Stomach smooth muscle (tissue), 2 donors: ENCODE data around the gene SNRNP27.

Source experiments
- H3K27ac ChIP-seq: one replicate; pipeline ENCODE4 v1.7.0; 2013; ENCODE audit warnings: mild to moderate bottlenecking, low read length, inconsistent platforms
- H3K27me3 ChIP-seq, 2 donors: one replicate each; pipeline ENCODE4 v1.7.0; 2013; ENCODE audit warnings: low read length in 2 of 2; ENCODE audit not compliant: insufficient read depth in 2 of 2, control insufficient read depth in 1 of 2
- H3K36me3 ChIP-seq, 2 donors: one replicate each; pipeline ENCODE4 v1.7.0; 2013; ENCODE audit warnings: low read length in 2 of 2; ENCODE audit not compliant: control insufficient read depth in 2 of 2, insufficient read depth in 2 of 2
- H3K4me1 ChIP-seq: one replicate; pipeline ENCODE4 v1.7.0; 2013; ENCODE audit warnings: low read length; ENCODE audit not compliant: control insufficient read depth, insufficient read depth
- H3K4me3 ChIP-seq, 2 donors: one replicate each; pipeline ENCODE4 v1.7.0; 2013; ENCODE audit warnings: low read length in 2 of 2
- H3K9ac ChIP-seq, 2 donors: one replicate each; pipeline ENCODE4 v1.7.0; 2013; ENCODE audit warnings: low read length in 2 of 2, mild to moderate bottlenecking in 1 of 2
- H3K9me3 ChIP-seq, 2 donors: one replicate each; pipeline ENCODE4 v1.7.0; 2013; ENCODE audit warnings: low read length in 2 of 2; ENCODE audit not compliant: control insufficient read depth in 2 of 2
- donor health status: healthy.
- donor health status: Pancreatic carcinoma.

SNRNP27 gene

GRCh38 chr2:69936906-69937305 lies 43.1 kb downstream of the SNRNP27 start:
- peaks cover 46 to 50% of the 10 kb centered on the region in 2 donors for H3K36me3 ChIP-seq
- H3K27me3 ChIP-seq: no peaks in the 10 kb centered on the region
- H3K27ac ChIP-seq: no peak overlapping the region
- no peaks in the 10 kb centered on the region for H3K9me3 ChIP-seq
- H3K4me1 ChIP-seq: no peaks in the 10 kb centered on the region
- H3K4me3 ChIP-seq: no peak overlapping the region
- no peak overlapping the region for H3K9ac ChIP-seq

GRCh38 chr2:69937968-69938367 lies 44.2 kb downstream of the SNRNP27 start:
- H3K4me3 ChIP-seq: no peak overlapping the region
- H3K36me3 ChIP-seq: peaks cover 52 to 54% of the 10 kb centered on the region in 2 donors
- no peak overlapping the region for H3K9ac ChIP-seq
- no peaks in the 10 kb centered on the region for H3K9me3 ChIP-seq
- no peaks in the 10 kb centered on the region for H3K27me3 ChIP-seq
- H3K27ac ChIP-seq: no peak overlapping the region
- H3K4me1 ChIP-seq: no peaks in the 10 kb centered on the region

GRCh38 chr2:69939722-69940121 lies 46.0 kb downstream of the SNRNP27 start:
- Histone ChIP-seq H3K9ac (no peak overlapping the region), H3K27me3 (no peaks in the 10 kb centered on the region), H3K27ac (no peak overlapping the region), H3K36me3 (peaks cover 57 to 60% of the 10 kb centered on the region in 2 donors), H3K4me3 (no peak overlapping the region), H3K9me3 (no peaks in the 10 kb centered on the region), H3K4me1 (no peaks in the 10 kb centered on the region)

- H3K36me3 ChIP-seq: peaks cover 51 to 53% of the 10 kb centered on the region in 2 donors
- no peak overlapping the region for H3K4me3 ChIP-seq
- no peak overlapping the region for H3K9ac ChIP-seq
- no peaks in the 10 kb centered on the region for H3K9me3 ChIP-seq
- no peaks in the 10 kb centered on the region for H3K27me3 ChIP-seq
- H3K4me1 ChIP-seq: no peaks in the 10 kb centered on the region
- no peak overlapping the region for H3K27ac ChIP-seq
Observed at GRCh38 chr2:69940691-69941090, 46.9 kb downstream of the SNRNP27 start.

GRCh38 chr2:69943000-69943842 lies 49.5 kb downstream of the SNRNP27 start:
- Histone ChIP-seq H3K9ac (no peak overlapping the region), H3K27me3 (no peaks in the 10 kb centered on the region), H3K36me3 (peaks cover 30 to 32% of the 10 kb centered on the region in 2 donors), H3K4me3 (no peak overlapping the region), H3K27ac (no peak overlapping the region), H3K4me1 (no peaks in the 10 kb centered on the region), H3K9me3 (no peaks in the 10 kb centered on the region)

- H3K4me1 ChIP-seq: peaks cover 2% of the 10 kb centered on the region
- H3K4me3 ChIP-seq: no peak overlapping the region
- no peak overlapping the region for H3K9ac ChIP-seq
- no peak overlapping the region for H3K27ac ChIP-seq
- peaks cover 0 to 2% of the 10 kb centered on the region in 2 donors for H3K27me3 ChIP-seq
- peaks cover 22 to 24% of the 10 kb centered on the region in 2 donors for H3K36me3 ChIP-seq
- H3K9me3 ChIP-seq: no peaks in the 10 kb centered on the region
Observed at GRCh38 chr2:69943843-69944525, 50.2 kb downstream of the SNRNP27 start.

GRCh38 chr2:69944756-69945155 lies 51.0 kb downstream of the SNRNP27 start:
- Histone ChIP-seq H3K36me3 (peaks cover 20% of the 10 kb centered on the region in 2 donors), H3K27ac (no peak overlapping the region), H3K4me1 (peaks cover 2% of the 10 kb centered on the region), H3K9me3 (no peaks in the 10 kb centered on the region), H3K27me3 (peaks cover 0 to 3% of the 10 kb centered on the region in 2 donors), H3K9ac (no peak overlapping the region), H3K4me3 (no peak overlapping the region)

- H3K4me1 ChIP-seq: peaks cover 2% of the 10 kb centered on the region
- H3K9ac ChIP-seq: no peak overlapping the region
- H3K36me3 ChIP-seq: peaks cover 16 to 18% of the 10 kb centered on the region in 2 donors
- no peak overlapping the region for H3K4me3 ChIP-seq
- no peaks in the 10 kb centered on the region for H3K9me3 ChIP-seq
- H3K27me3 ChIP-seq: peaks cover 0 to 3% of the 10 kb centered on the region in 2 donors
- H3K27ac ChIP-seq: no peak overlapping the region
Observed at GRCh38 chr2:69945441-69945840, 51.7 kb downstream of the SNRNP27 start.

GRCh38 chr2:69945941-69946340 lies 52.2 kb downstream of the SNRNP27 start:
- H3K4me3 ChIP-seq: no peak overlapping the region
- H3K27me3 ChIP-seq: peaks cover 0 to 3% of the 10 kb centered on the region in 2 donors
- no peak overlapping the region for H3K9ac ChIP-seq
- H3K4me1 ChIP-seq: peaks cover 2% of the 10 kb centered on the region
- H3K27ac ChIP-seq: no peak overlapping the region
- no peaks in the 10 kb centered on the region for H3K9me3 ChIP-seq
- H3K36me3 ChIP-seq: peaks cover 12 to 18% of the 10 kb centered on the region in 2 donors

GRCh38 chr2:69946351-69947324 lies 52.9 kb downstream of the SNRNP27 start:
- Histone ChIP-seq H3K27ac (no peak overlapping the region), H3K27me3 (peaks cover 0 to 3% of the 10 kb centered on the region in 2 donors), H3K4me3 (no peak overlapping the region), H3K4me1 (peaks cover 2% of the 10 kb centered on the region), H3K9me3 (no peaks in the 10 kb centered on the region), H3K9ac (no peak overlapping the region), H3K36me3 (peaks cover 12 to 14% of the 10 kb centered on the region in 2 donors)
